ENCODE measurements around the gene ZBTB44.

GRCh38 chr11:130179396-130180306 lies 135.1 kb downstream of the ZBTB44 start:
- TF ChIP-seq, protein P1, sequence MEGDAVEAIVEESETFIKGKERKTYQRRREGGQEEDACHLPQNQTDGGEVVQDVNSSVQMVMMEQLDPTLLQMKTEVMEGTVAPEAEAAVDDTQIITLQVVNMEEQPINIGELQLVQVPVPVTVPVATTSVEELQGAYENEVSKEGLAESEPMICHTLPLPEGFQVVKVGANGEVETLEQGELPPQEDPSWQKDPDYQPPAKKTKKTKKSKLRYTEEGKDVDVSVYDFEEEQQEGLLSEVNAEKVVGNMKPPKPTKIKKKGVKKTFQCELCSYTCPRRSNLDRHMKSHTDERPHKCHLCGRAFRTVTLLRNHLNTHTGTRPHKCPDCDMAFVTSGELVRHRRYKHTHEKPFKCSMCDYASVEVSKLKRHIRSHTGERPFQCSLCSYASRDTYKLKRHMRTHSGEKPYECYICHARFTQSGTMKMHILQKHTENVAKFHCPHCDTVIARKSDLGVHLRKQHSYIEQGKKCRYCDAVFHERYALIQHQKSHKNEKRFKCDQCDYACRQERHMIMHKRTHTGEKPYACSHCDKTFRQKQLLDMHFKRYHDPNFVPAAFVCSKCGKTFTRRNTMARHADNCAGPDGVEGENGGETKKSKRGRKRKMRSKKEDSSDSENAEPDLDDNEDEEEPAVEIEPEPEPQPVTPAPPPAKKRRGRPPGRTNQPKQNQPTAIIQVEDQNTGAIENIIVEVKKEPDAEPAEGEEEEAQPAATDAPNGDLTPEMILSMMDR (IDR thresholded peaks at IDR 0.05) = no peak
- TF ChIP-seq POLR2AphosphoS5 (IDR thresholded peaks at IDR 0.05; ENCODE audit: low read depth, low read length) = no peak
